CMK (cell line): ENCODE results near the gene DRAXIN.

ENCODE experiments used
- DNase-seq: peaks from one replicate; pipeline ENCODE4 v3.0.0-alpha.2; 2010; ENCODE audit warnings: low read depth

The DRAXIN gene

DNA sequence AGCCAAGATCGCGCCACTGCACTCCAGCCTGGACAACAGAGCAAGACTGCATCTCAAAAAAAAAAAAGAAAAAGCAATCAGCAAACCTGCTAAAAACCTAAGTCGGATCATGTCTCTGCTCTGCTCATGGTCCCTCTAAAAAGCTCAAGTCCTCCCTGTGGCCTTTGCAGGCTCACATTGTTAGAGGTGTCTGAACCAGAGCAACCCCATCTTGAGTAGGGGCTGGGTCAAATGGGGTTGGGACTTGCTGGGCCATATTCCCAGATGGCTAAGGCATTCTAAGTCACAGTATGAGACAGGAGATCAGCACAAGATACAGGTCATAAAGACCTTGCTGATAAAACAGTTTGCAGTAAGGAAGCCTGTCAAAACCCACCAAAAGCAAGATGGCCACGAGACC, 3.0 kb upstream of the DRAXIN start:
- no peak for DNase-seq

- no peak for DNase-seq
These were observed 861 bp upstream of the DRAXIN start for GRCh38 chr1:11690397-11691301.

- DNase-seq, result no peak
These were observed 610 bp downstream of the DRAXIN start for GRCh38 chr1:11691928-11692711.

- DNase-seq, result no peak
These were observed 1.6 kb downstream of the DRAXIN start for GRCh38 chr1:11693024-11693590.

GRCh38 chr1:11693917-11694316, 2.4 kb downstream of the DRAXIN start:
- DNase-seq, result no peak

DNA sequence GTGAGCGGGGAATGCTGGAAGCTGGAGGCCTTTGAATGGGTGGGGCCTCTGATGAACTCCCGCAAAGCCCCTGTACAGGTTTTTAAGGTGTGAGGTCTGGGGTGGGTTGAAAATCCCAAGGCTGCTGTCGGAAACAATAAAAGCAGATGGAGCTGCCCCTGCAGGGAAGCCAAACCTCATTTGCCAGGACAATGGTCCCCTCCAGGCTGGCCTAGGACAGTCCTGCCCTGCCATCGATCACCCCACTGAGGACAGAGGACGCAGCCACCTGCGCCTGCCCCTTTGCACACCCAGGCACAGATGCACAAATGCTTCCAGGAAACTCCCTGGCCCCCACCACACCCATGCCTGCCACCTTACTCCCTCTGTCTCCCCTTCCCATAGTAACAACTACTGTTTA, 4.4 kb downstream of the DRAXIN start:
- DNase-seq, result no peak

DNA sequence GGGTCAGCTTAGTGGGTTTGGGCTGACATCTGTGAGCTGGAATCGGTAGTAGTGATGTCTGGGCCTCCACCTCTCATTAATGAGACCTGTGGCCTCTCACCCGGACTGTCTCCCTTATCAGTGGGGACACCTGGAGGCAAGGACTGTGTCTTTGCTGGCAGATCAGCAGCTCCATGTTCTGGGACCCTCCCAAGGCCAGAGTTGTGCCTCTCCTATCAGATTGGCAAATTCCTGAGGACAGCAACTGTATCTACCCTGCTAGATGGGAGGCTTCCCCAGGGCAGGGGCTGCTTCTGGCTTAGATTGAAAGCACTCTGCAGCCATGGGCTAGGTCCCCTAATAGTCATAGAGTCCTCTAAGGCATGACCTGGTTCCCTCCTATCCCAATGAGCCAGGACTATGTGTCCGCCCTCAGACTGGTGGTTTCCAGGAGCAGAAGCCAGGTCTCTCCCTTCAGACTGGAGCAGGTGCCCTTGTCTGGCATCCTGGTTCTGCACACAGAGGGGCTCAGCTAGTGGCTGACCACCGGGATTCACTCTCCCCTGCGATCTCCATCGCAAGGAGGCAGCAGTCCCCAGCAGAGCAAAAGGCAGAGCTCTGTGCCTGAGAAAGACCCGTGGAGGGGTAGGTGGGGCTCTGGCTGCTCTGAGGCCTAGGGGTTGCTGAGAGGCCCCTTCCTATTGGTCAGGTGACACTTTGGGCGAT, 5.8 kb downstream of the DRAXIN start:
- DNase-seq, result no peak

- no peak for DNase-seq
These were observed 6.3 kb downstream of the DRAXIN start for GRCh38 chr1:11697893-11698210.

- no peak for DNase-seq
These were observed 9.3 kb downstream of the DRAXIN start for GRCh38 chr1:11700601-11701467.

GRCh38 chr1:11701551-11701961, 10.0 kb downstream of the DRAXIN start:
- DNase-seq, result no peak

- DNase-seq, result no peak
These were observed 10.7 kb downstream of the DRAXIN start for GRCh38 chr1:11701981-11702803.

- no peak for DNase-seq
These were observed 12.1 kb downstream of the DRAXIN start for GRCh38 chr1:11703357-11704193.

DNA sequence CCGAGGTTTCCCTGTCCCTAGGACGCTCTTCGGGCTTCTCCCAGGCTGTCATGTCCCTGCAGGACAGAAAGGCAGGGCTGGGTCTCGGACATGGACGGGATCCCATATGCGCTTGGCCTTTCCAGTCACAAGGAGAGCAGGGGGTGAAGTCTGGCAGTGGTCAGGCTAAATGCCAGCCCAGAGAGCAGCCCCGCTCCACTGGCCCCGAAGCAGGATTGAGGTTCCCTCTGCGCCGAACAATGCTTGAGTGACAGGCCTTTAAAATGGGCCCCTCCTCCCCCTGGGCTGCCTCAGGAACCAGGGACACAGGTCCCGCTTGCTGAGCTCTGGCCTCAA, 12.7 kb downstream of the DRAXIN start:
- no peak for DNase-seq

DNA sequence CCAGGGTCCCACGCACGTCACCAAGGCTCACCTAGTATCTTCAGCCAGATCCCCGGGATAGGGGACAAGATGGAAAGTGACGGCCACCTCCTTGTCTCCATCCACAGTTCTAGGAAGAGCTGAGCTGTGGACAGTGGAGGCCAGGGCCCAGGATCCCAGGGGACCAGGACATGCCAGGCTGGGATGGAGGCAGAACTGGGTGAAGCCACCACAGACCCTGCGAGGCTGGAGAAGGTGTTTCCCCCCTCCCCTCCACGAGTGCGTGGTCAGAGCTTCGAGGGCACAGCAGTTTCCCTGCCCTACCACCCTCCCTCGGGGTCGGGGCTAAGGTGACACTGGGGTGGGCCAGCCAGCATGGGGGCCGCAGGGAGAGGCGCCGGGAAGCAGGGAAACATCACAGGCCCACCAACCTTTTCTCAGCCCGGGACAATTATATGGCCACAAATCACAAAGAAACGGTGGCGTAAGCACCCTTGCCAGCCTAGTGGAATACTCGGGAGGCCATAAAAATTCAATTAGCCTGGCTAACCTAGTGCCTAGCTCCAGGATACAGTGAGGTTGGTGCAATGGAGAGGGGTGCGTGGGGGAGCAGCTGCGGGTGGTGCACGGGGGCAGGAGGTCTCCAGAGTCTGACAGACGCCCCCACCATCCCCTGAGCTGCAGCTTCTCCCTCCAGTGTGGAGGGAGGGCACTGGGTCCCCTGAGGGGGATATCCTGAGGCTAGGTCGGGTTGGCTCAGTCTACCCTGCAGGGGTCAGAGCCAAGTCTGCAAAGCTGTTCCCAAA, 13.4 kb downstream of the DRAXIN start:
- DNase-seq, result no peak

DNA sequence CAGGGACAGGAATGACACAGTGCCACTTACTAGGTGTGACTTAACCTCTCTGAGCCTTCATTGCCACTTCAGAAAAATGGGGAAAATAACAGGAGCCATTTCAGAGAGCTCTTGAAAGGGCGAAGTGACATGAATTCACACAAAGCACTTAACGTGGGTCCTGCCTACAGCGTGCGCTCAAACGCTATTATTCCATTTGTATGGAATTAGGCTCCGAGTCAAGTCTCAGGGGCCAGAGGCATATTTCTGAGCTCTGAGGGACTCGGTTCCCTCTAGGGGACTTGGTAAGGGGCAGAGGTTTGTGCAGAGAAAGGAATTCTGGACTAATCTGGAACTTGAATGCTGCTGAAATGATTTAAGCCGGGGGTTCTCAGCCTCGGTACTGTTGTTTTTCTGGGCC, 14.1 kb downstream of the DRAXIN start:
- DNase-seq, result no peak

GRCh38 chr1:11706292-11706691, 14.8 kb downstream of the DRAXIN start:
- no peak for DNase-seq

GRCh38 chr1:11707621-11708276, 16.2 kb downstream of the DRAXIN start:
- DNase-seq, result no peak
